GM13976 (cell line): ENCODE measurements around the gene IGF2R.
"Not testable (repeated sequence)": the region's sequence is repeated elsewhere in the genome, so short reads cannot be mapped to it uniquely, and the experiment has no call there.

Experiments used
- DNase-seq: peaks from one replicate; pipeline ENCODE4 v3.0.0; 2012; ENCODE audit warnings: low spot score
- CTCF ChIP-seq: IDR thresholded peaks from 2 replicates; pipeline ENCODE4 v1.5.1; 2012; ENCODE audit warnings: borderline replicate concordance, mild to moderate bottlenecking; ENCODE audit not compliant: insufficient read depth; ENCODE audit errors: extremely low read depth, missing control alignments, control extremely low read depth
- in situ Hi-C: fragments of 300-500 bp; cut with MboI; formaldehyde crosslinking; loops from one replicate; pipeline ENCODE4 v1.12.0; 2022; ENCODE audit warnings: low sequenced_read_pairs, mixed read lengths, inconsistent platforms; ENCODE audit not compliant: unreplicated experiment

IGF2R gene

GRCh38 chr6:159996087-159996622 is 27.3 kb downstream of the IGF2R start:
- in situ Hi-C loops, result no loop called here
- no peak for TF ChIP-seq CTCF
- DNase-seq, result no peak

- TF ChIP-seq CTCF, result no peak
- in situ Hi-C loops, result no loop called here
- no peak for DNase-seq
Observed at GRCh38 chr6:159996626-159997497, 28.0 kb downstream of the IGF2R start.

- no peak for DNase-seq
- TF ChIP-seq CTCF, result no peak
- in situ Hi-C loops, result no loop called here
Observed at GRCh38 chr6:159997498-159998101, 28.7 kb downstream of the IGF2R start.

GRCh38 chr6:159998538-159998937 is 29.7 kb downstream of the IGF2R start:
- DNase-seq, result no peak
- in situ Hi-C loops, result no loop called here
- no peak for TF ChIP-seq CTCF

- TF ChIP-seq CTCF, result no peak
- DNase-seq, result no peak
- in situ Hi-C loops, result no loop called here
Observed at GRCh38 chr6:159999240-159999671, 30.4 kb downstream of the IGF2R start.

- in situ Hi-C loops, result no loop called here
- DNase-seq, result no peak
- TF ChIP-seq CTCF, result no peak
Observed at GRCh38 chr6:160000280-160000704, 31.4 kb downstream of the IGF2R start.

- DNase-seq, in situ Hi-C loops: not testable (repeated sequence)
Observed at GRCh38 chr6:160000893-160001427, 32.1 kb downstream of the IGF2R start.
